Measurements from ENCODE around the gene NCF1. TPM values are rescaled to one million over a fixed set of nuclear protein-coding genes. Genes with fewer than 3 reads are reported as not detected.
"Not testable (repeated sequence)": the region's sequence is repeated elsewhere in the genome, so short reads cannot be mapped to it uniquely, and the experiment has no call there.

The NCF1 gene
- not detected in 2 replicates for total RNA-seq
- 0.42 and 1.2 TPM in 2 replicates for polyA plus RNA-seq

DNA sequence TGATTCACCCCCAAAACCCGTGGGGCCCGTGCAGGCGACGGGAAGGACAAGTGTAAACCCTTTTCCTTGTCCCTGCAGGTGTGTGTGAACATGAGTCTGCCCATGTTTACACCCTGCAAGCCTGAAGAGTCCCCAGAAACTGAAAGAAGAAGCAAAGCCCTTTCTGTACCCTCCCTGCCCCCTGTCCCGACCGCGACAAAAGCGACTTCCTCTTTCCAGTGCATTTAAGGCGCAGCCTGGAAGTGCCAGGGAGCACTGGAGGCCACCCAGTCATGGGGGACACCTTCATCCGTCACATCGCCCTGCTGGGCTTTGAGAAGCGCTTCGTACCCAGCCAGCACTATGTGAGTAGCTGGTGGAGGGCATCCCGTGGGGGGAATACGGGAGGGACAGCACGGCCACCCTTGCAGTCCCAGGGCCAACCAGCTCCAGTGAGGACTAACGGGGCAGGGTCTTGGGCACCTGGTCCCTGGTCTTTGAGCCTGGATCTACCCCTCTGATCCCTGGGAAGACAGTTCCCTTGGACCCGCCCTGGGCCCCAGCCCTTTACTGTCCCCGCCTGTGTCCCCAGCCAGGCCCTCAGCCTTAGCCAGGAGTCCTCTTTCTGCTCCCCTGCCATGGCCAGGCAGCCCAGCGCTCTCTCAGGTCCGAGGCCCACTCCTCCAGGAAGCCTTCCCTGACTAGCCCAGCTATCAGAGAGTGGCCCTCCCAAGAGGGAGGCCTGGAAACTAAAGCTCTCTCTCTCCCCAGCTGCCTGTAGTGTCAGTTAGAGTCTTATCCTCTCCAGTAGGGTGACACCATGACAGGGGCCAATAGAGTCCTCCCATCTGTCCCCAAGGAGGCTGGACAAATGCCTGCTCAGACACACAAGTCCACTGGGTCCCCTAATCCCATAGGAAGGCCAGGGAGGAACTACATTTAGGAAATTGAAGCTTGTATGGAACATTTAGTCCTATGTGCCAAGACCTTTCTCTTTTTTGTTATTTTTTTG is at the start of gene NCF1:
TSS of gene NCF1 (plus strand) at position 252 of the 991 bp plus-strand sequence. CDS start at position 273, 21 bp downstream.
- H3K4me2 ChIP-seq; H3K9me3 ChIP-seq (ENCODE audit: low read depth); DNase-seq (ENCODE audit: low spot score); H3K79me2 ChIP-seq; H3K4me1 ChIP-seq (ENCODE audit: insufficient read depth); H3K36me3 ChIP-seq (replicated peaks; ENCODE audit: insufficient read depth, low read depth); H3K27me3 ChIP-seq; H3K4me3 ChIP-seq; H3K9me2 ChIP-seq (replicated peaks; ENCODE audit: insufficient read depth); H3K27ac ChIP-seq; H4K20me1 ChIP-seq (ENCODE audit: insufficient read depth, poor library complexity, severe bottlenecking); H2AFZ ChIP-seq: not testable (repeated sequence)
- WGBS (ENCODE audit: low lambda C conversion rate, missing lambda C conversion rate) = no CpG with 5 or more reads among the region's 21 CpGs

DNA sequence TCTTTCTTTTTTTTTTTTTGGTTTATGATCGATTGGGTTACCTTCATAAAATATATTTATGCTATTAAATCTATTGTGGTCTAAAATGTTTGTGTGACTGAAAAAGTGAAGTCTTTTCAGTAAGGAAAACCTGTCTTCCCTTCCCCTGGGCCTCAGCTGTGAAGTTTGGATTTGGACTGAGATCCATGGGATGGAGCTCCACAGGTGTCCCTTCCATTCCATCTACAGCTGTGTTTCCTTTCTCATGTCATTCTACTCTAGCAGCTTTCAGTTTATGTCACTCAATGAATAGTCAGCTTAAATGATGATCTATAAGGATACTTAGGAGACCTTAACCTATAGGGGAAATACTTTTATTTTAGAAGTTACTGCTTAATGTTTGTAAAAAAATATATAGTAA is 48.0 kb upstream of the NCF1 start:
- WGBS (ENCODE audit: low lambda C conversion rate, missing lambda C conversion rate) = 93% methylated on average over 1 of the region's 1 CpG
- H3K4me1 ChIP-seq (ENCODE audit: insufficient read depth) = no peaks in the 10 kb centered on the region
- TF ChIP-seq EZH2phosphoT487 (IDR thresholded peaks at IDR 0.05; ENCODE audit: low read depth, severe bottlenecking, unreplicated experiment) = no peak
- no peak for TF ChIP-seq EZH2 (IDR thresholded peaks at IDR 0.05; ENCODE audit: borderline replicate concordance)
- TF ChIP-seq, protein P1, sequence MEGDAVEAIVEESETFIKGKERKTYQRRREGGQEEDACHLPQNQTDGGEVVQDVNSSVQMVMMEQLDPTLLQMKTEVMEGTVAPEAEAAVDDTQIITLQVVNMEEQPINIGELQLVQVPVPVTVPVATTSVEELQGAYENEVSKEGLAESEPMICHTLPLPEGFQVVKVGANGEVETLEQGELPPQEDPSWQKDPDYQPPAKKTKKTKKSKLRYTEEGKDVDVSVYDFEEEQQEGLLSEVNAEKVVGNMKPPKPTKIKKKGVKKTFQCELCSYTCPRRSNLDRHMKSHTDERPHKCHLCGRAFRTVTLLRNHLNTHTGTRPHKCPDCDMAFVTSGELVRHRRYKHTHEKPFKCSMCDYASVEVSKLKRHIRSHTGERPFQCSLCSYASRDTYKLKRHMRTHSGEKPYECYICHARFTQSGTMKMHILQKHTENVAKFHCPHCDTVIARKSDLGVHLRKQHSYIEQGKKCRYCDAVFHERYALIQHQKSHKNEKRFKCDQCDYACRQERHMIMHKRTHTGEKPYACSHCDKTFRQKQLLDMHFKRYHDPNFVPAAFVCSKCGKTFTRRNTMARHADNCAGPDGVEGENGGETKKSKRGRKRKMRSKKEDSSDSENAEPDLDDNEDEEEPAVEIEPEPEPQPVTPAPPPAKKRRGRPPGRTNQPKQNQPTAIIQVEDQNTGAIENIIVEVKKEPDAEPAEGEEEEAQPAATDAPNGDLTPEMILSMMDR (IDR thresholded peaks at IDR 0.05; ENCODE audit: poor library complexity) = no peak
- no peak overlapping the region for H3K4me2 ChIP-seq
- H3K27ac ChIP-seq = no peak overlapping the region
- H4K20me1 ChIP-seq (ENCODE audit: insufficient read depth, poor library complexity, severe bottlenecking) = no peaks in the 10 kb centered on the region
- H2AFZ ChIP-seq = no peak overlapping the region
- no peaks in the 10 kb centered on the region for H3K9me3 ChIP-seq (ENCODE audit: low read depth)
- H3K4me3 ChIP-seq = no peak overlapping the region
- peaks cover 24% of the 10 kb centered on the region for H3K79me2 ChIP-seq
- H3K36me3 ChIP-seq (replicated peaks; ENCODE audit: insufficient read depth, low read depth) = no peaks in the 10 kb centered on the region
- H3K27me3 ChIP-seq = no peaks in the 10 kb centered on the region
- no peaks in the 10 kb centered on the region for H3K9me2 ChIP-seq (replicated peaks; ENCODE audit: insufficient read depth)
- no peak for DNase-seq (ENCODE audit: low spot score)

DNA sequence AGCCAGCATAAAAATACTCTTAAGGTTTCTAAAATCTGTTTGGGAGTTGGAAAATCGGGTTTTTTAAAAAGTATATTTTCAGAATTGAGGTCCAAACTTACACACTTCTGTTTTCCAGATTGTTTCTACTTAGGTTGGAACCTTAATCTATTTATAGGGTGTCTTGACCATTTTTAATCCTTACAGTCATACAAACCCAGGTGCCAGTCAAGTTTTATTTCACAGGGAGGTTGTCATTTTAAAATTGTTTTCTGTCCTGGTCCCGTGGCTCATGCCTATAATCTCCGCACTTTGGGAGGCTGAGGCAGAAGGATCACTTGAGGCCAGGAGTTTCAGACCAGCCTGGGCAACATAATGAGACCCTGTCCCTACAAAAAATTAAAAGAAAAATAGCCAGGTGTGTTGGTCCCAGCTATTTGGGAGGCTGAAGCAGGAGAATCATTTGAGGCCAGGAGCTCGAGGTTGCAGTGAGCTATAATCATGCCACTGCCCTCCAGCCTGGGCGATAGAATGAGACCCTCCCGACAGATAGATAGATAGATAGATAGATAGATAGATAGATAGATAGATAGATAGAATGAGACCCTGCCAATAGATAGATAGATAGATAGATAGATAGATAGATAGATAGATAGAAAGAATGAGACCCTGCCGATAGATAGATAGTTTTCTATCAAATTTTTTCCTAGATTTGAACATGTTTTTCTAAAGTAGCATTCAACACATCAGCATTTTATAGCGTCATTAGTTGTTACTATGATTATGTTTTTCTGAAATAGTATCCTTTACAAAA is 47.3 kb upstream of the NCF1 start:
- no peaks in the 10 kb centered on the region for H3K27me3 ChIP-seq
- H4K20me1 ChIP-seq (ENCODE audit: insufficient read depth, poor library complexity, severe bottlenecking) = no peaks in the 10 kb centered on the region
- peaks cover 21% of the 10 kb centered on the region for H3K79me2 ChIP-seq
- TF ChIP-seq EZH2phosphoT487 (IDR thresholded peaks at IDR 0.05; ENCODE audit: low read depth, severe bottlenecking, unreplicated experiment) = no peak
- no peak for TF ChIP-seq EZH2 (IDR thresholded peaks at IDR 0.05; ENCODE audit: borderline replicate concordance)
- TF ChIP-seq, protein P1 (IDR thresholded peaks at IDR 0.05; ENCODE audit: poor library complexity) = no peak
- 95% methylated on average over 8 of the region's 8 CpGs for WGBS (ENCODE audit: low lambda C conversion rate, missing lambda C conversion rate)
- H3K4me2 ChIP-seq = no peak overlapping the region
- no peaks in the 10 kb centered on the region for H3K4me1 ChIP-seq (ENCODE audit: insufficient read depth)
- H3K27ac ChIP-seq = no peak overlapping the region
- no peaks in the 10 kb centered on the region for H3K9me2 ChIP-seq (replicated peaks; ENCODE audit: insufficient read depth)
- H3K36me3 ChIP-seq (replicated peaks; ENCODE audit: insufficient read depth, low read depth) = no peaks in the 10 kb centered on the region
- no peak overlapping the region for H3K4me3 ChIP-seq
- no peak overlapping the region for H2AFZ ChIP-seq
- H3K9me3 ChIP-seq (ENCODE audit: low read depth) = no peaks in the 10 kb centered on the region
- no peak for DNase-seq (ENCODE audit: low spot score)

DNA sequence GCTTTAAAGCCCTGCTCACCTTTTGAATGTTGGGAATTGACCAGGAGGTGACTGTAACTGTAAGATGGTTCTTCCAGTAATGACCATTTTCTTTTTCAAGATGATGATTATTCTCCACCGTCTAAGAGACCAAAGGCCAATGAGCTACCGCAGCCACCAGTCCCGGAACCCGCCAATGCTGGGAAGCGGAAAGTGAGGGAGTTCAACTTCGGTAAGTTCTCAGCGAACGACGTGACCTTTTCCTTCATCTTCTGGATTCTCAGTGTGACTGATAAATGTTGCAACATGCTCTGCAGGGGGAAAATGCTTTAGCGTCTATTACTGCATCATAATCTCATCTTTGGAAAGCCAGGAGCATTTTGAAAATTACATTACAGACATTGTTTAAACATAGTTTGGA is 45.1 kb upstream of the NCF1 start:
- not testable (repeated sequence) for H3K4me2 ChIP-seq; H3K27me3 ChIP-seq; H4K20me1 ChIP-seq (ENCODE audit: insufficient read depth, poor library complexity, severe bottlenecking); H3K4me3 ChIP-seq; H3K9me3 ChIP-seq (ENCODE audit: low read depth); DNase-seq (ENCODE audit: low spot score); H3K36me3 ChIP-seq (replicated peaks; ENCODE audit: insufficient read depth, low read depth); H3K4me1 ChIP-seq (ENCODE audit: insufficient read depth); H2AFZ ChIP-seq; H3K9me2 ChIP-seq (replicated peaks; ENCODE audit: insufficient read depth); H3K27ac ChIP-seq
- no CpG with 5 or more reads among the region's 10 CpGs for WGBS (ENCODE audit: low lambda C conversion rate, missing lambda C conversion rate)
- H3K79me2 ChIP-seq = peaks cover 18% of the 10 kb centered on the region

DNA sequence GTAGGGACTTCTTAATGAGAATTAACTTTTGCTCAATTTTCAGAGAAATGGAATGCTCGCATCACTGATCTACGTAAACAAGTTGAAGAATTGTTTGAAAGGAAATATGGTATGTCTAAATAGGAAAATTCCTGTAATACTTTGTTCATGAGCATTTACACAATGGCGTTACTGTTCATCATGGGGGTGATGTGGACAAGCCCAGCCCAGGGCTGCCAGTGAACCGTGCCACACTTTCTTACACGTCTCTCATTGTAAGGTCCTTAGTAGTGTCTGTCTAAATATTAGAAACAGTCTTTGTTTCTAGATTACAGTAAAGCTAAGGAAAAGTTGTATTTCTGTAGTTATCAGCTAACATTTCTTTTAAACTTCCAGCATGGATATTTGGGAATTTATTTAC is 43.6 kb upstream of the NCF1 start:
- WGBS (ENCODE audit: low lambda C conversion rate, missing lambda C conversion rate) = no CpG with 5 or more reads among the region's 5 CpGs

DNA sequence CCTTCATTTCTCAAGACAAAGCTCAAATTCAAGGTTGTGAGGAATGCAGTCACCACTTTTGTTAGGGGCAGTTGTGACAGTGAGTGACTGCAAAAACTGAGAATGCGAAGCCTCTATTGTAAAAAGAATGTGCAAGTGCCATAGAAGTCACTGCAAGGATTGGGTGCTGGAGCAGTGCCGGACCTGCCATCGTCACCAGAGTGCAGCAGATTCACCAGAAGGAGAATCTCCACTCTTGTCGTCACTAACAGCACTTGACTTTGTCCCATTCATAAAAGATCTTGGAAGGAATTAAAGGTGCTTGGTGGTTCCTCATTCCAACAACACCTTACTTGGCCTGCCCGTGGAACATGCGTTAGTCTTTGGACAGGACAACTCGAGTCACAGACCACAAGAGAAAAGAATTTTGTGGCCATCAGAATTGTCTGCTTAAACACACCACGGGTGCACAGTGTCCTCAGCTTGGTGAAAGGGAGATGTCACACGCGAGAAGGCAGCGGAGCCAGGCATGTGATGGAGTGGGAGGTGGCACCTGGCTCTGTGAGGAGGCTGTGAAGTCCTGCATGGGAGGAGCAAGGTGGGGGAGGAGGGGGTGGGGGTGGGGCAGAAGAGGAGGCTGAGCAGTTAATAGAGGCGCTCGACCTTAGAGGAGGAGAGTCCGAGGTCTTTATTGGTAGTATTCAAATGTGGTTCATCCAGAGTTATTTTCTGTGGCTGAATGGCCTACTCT is 33.7 kb upstream of the NCF1 start:
- H3K4me1 ChIP-seq (ENCODE audit: insufficient read depth); H3K27me3 ChIP-seq; H3K79me2 ChIP-seq; DNase-seq (ENCODE audit: low spot score); H3K4me2 ChIP-seq; H3K36me3 ChIP-seq (replicated peaks; ENCODE audit: insufficient read depth, low read depth); H3K4me3 ChIP-seq; H3K9me2 ChIP-seq (replicated peaks; ENCODE audit: insufficient read depth); H3K9me3 ChIP-seq (ENCODE audit: low read depth); H2AFZ ChIP-seq; H4K20me1 ChIP-seq (ENCODE audit: insufficient read depth, poor library complexity, severe bottlenecking); H3K27ac ChIP-seq: not testable (repeated sequence)
- WGBS (ENCODE audit: low lambda C conversion rate, missing lambda C conversion rate) = no CpG with 5 or more reads among the region's 14 CpGs

More for the DNA sequence above, 43.6 kb upstream of the NCF1 start:
- not testable (repeated sequence) for DNase-seq (ENCODE audit: low spot score); H3K27ac ChIP-seq; H4K20me1 ChIP-seq (ENCODE audit: insufficient read depth, poor library complexity, severe bottlenecking); H3K9me3 ChIP-seq (ENCODE audit: low read depth); H2AFZ ChIP-seq; H3K9me2 ChIP-seq (replicated peaks; ENCODE audit: insufficient read depth); H3K4me2 ChIP-seq; H3K4me1 ChIP-seq (ENCODE audit: insufficient read depth); H3K36me3 ChIP-seq (replicated peaks; ENCODE audit: insufficient read depth, low read depth); H3K27me3 ChIP-seq; H3K4me3 ChIP-seq; H3K79me2 ChIP-seq
